Caco-2 (cell line): ENCODE data around the gene MACROD2. TPM values are rescaled to one million over a fixed set of nuclear protein-coding genes. Genes with fewer than 3 reads are reported as not detected.

Experiments used
- BruUV-seq: library from RNA; stranded (reverse); fragments of 400-500 nt; replicated peaks from 2 replicates; lab custom pipeline; 2021; lab: Mats Ljungman, UMichigan
- CTCF ChIA-PET: fragments of 300-600 bp; sonication (Branson Sonifier 250); formaldehyde crosslinking; loops from one replicate; lab custom pipeline; 2022; ENCODE audit warnings: antibody characterized with exemption; lab: Charles Lee
- POLR2A ChIA-PET: fragments of 300-600 bp; sonication (Branson Sonifier 250); formaldehyde crosslinking; loops from one replicate; lab custom pipeline; 2022; ENCODE audit warnings: antibody characterized with exemption; lab: Charles Lee
- DNase-seq, 2 experiments: peaks; one replicate each; pipeline versions ENCODE4 v3.0.0 to v3.0.0-alpha.2; 2020 to 2022
- H3K27me3 ChIP-seq: replicated peaks from 2 replicates; pipeline ENCODE4 v1.6.0; 2011; ENCODE audit warnings: low read length; ENCODE audit not compliant: control insufficient read depth, insufficient read depth
- H3K36me3 ChIP-seq: 2 replicates; pipeline ENCODE4 v1.5.1; 2011; ENCODE audit warnings: low read length; ENCODE audit not compliant: control insufficient read depth, insufficient read depth
- H3K4me1 ChIP-seq: fragments of 250-450 bp; sonication (Bioruptor Pico); 2 replicates; pipeline ENCODE4 v1.5.1; 2020; ENCODE audit warnings: mild to moderate bottlenecking
- H3K4me3 ChIP-seq: 2 replicates; pipeline ENCODE4 v1.5.1; 2011; ENCODE audit warnings: low read depth, mild to moderate bottlenecking, control low read depth, low read length
- H3K9me3 ChIP-seq: fragments of 250-450 bp; sonication (Bioruptor Pico); 2 replicates; pipeline ENCODE4 v1.5.1; 2020; ENCODE audit warnings: mild to moderate bottlenecking, moderate library complexity
- H3K27ac Mint-ChIP-seq: one replicate; pipeline ENCODE4 v1.8.0; 2022; ENCODE audit warnings: mixed read lengths; ENCODE audit not compliant: unreplicated experiment
- H3K27me3 Mint-ChIP-seq: one replicate; pipeline ENCODE4 v1.8.0; 2022; ENCODE audit warnings: mixed read lengths; ENCODE audit not compliant: insufficient read depth, unreplicated experiment
- H3K36me3 Mint-ChIP-seq: one replicate; pipeline ENCODE4 v1.8.0; 2022; ENCODE audit warnings: mild to moderate bottlenecking, mixed read lengths; ENCODE audit not compliant: insufficient read depth, unreplicated experiment
- H3K4me1 Mint-ChIP-seq: one replicate; pipeline ENCODE4 v1.8.0; 2022; ENCODE audit warnings: low read depth, mixed read lengths; ENCODE audit not compliant: unreplicated experiment
- H3K4me3 Mint-ChIP-seq: one replicate; pipeline ENCODE4 v1.8.0; 2022; ENCODE audit warnings: mild to moderate bottlenecking, moderate library complexity, mixed read lengths; ENCODE audit not compliant: unreplicated experiment
- H3K9me3 Mint-ChIP-seq: one replicate; pipeline ENCODE4 v1.8.0; 2022; ENCODE audit warnings: mixed read lengths; ENCODE audit not compliant: unreplicated experiment
- intact Hi-C: fragments of 100-400 bp; cut with micrococcal nuclease; formaldehyde crosslinking; loops from one replicate; pipeline ENCODE4 v1.10.0; 2022; ENCODE audit not compliant: unreplicated experiment
- total RNA-seq: library from RNA; stranded (reverse); gene quantifications from 2 replicates; pipeline ENCODE4 v1.2.3, GENCODE V29; 2022
- TF ChIP-seq, protein P1 (sequence below), 2 experiments: fragments of 200-600 bp in 1 of 2; IDR thresholded peaks; 1 replicate in 1 of 2; 2 replicates in 1 of 2; pipeline versions ENCODE4 v1.5.1 to v1.8.0; 2011 to 2022; ENCODE audit warnings: antibody characterized with exemption in 1 of 2, control low read depth in 1 of 2, inconsistent platforms in 1 of 2, low read depth in 1 of 2, low read length in 1 of 2, mild to moderate bottlenecking in 1 of 2, moderate library complexity in 1 of 2; ENCODE audit not compliant: insufficient read depth in 1 of 2, severe bottlenecking in 1 of 2, unreplicated experiment in 1 of 2

The MACROD2 gene
- total RNA-seq, 1 experiment from 2014 or later: 6.4 TPM

DNA sequence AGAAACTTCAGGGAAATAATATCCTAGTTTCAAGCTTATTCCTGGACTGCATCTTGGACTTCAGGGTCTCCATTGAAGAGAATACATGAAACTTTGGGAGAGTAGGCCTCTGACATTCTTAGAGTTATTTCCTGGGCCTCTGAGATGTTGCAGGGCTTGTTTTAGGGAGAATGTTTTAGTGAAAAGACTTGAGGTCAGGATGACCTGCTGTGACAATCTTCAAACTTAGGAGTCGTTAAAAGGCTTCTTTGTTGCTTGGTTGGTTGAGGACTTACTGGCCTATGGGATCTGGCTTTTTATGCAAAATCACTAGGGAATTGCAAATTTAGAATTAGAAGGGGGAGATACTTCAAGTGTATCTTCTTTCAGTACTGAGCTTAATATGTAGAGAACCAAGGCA, 955.3 kb downstream of the MACROD2 start:
- Mint-ChIP-seq H3K27me3 (no peaks in the 10 kb centered on the region), H3K9me3 (no peaks in the 10 kb centered on the region), H3K4me1 (peaks cover 6% of the 10 kb centered on the region), H3K36me3 (no peaks in the 10 kb centered on the region), H3K27ac (no peak overlapping the region), H3K4me3 (no peak overlapping the region)
- Histone ChIP-seq H3K9me3 (no peaks in the 10 kb centered on the region), H3K4me1 (peaks cover 4% of the 10 kb centered on the region; the same call in 1 of the 2 replicates), H3K36me3 (no peaks in the 10 kb centered on the region), H3K27me3 (no peaks in the 10 kb centered on the region), H3K4me3 (no peak overlapping the region)
- intact Hi-C loops: no loop called here
- ChIA-PET CTCF (interaction anchor here (0.6 kb wide), 1 partner anchor 406 kb away, joined by 3 read pairs; no protein-coding TSS in a partner anchor), POLR2A (interaction anchor here (0.6 kb wide), 1 partner anchor 26 kb away, joined by 8 read pairs; no protein-coding TSS in a partner anchor)
- TF ChIP-seq, protein P1, sequence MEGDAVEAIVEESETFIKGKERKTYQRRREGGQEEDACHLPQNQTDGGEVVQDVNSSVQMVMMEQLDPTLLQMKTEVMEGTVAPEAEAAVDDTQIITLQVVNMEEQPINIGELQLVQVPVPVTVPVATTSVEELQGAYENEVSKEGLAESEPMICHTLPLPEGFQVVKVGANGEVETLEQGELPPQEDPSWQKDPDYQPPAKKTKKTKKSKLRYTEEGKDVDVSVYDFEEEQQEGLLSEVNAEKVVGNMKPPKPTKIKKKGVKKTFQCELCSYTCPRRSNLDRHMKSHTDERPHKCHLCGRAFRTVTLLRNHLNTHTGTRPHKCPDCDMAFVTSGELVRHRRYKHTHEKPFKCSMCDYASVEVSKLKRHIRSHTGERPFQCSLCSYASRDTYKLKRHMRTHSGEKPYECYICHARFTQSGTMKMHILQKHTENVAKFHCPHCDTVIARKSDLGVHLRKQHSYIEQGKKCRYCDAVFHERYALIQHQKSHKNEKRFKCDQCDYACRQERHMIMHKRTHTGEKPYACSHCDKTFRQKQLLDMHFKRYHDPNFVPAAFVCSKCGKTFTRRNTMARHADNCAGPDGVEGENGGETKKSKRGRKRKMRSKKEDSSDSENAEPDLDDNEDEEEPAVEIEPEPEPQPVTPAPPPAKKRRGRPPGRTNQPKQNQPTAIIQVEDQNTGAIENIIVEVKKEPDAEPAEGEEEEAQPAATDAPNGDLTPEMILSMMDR (IDR thresholded peaks at IDR 0.05; ENCODE audit: insufficient read depth in 1 of 2, low read depth in 1 of 2, low read length in 1 of 2, severe bottlenecking in 1 of 2, unreplicated experiment in 1 of 2): no peak
- no peak for DNase-seq
- no TSS peak for BruUV-seq

DNA sequence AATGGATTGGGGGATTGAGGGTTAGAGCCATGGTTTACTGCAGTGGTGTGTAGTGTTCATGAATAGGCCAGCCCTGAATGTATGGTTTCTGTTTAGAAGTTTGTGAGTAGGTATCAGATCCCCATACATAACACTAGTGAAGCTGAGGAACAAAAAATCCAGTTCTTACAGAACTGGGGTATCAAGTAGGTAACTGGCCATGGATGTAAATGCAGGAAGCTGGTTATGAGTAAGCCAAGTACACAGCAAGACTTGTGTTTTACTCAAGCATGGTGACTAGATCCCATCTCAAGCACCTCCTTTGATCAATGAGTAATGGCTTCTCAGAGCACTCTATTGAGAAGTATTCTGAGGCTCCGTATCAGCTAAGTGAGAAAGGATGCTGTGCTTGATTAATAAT, 955.8 kb downstream of the MACROD2 start:
- no peaks in the 10 kb centered on the region for H3K9me3 Mint-ChIP-seq
- intact Hi-C loops: no loop called here
- no peak for DNase-seq
- TF ChIP-seq, protein P1 (IDR thresholded peaks at IDR 0.05; ENCODE audit: insufficient read depth in 1 of 2, low read depth in 1 of 2, low read length in 1 of 2, severe bottlenecking in 1 of 2, unreplicated experiment in 1 of 2): no peak
- no peak overlapping the region for H3K4me3 Mint-ChIP-seq
- POLR2A ChIA-PET: no interaction called here
- H3K27me3 Mint-ChIP-seq: no peaks in the 10 kb centered on the region
- Histone ChIP-seq H3K27me3 (no peaks in the 10 kb centered on the region), H3K36me3 (no peaks in the 10 kb centered on the region), H3K4me1 (peaks cover 5% of the 10 kb centered on the region; the same call in 1 of the 2 replicates), H3K9me3 (no peaks in the 10 kb centered on the region), H3K4me3 (no peak overlapping the region)
- no peaks in the 10 kb centered on the region for H3K36me3 Mint-ChIP-seq
- BruUV-seq: no TSS peak
- H3K4me1 Mint-ChIP-seq: peaks cover 9% of the 10 kb centered on the region
- CTCF ChIA-PET: interaction anchor here (0.6 kb wide), 1 partner anchor 406 kb away, joined by 3 read pairs; no protein-coding TSS in a partner anchor
- H3K27ac Mint-ChIP-seq: no peak overlapping the region

DNA sequence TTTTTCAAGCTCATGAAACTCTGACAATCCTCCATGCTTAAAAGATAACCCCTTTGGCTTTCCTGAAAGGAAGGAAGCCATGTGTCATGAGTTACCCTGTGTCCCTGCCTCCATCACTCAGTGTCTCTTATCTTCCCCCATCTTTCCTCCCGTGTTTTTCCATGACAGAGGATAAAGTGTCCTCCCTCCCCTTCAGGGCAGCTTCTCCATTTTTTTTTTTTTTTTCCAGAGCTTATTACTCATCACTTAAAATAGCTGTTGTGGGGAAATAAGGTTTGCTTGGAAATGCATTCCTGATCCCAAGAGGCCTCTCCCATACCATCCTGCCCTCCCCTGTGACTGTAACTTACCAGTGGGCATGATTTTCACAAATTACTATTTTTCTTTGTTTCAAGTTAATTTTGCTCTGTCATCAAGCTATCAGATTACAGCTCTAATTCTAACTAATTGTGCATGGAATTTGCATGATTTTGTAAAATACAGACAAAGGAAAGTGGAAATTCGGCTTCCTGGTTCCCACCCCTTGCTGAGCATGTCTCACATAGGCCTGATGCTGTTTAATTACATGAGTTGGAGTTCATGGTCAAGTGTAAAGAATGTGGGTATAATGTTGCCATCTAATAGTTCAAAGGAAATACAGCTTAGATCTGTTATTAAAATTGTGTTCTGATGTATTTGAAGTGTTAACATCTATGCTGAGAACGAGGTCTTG, 956.5 kb downstream of the MACROD2 start:
- no peaks in the 10 kb centered on the region for H3K36me3 Mint-ChIP-seq
- H3K27me3 ChIP-seq: no peaks in the 10 kb centered on the region
- TF ChIP-seq, protein P1 (IDR thresholded peaks at IDR 0.05; ENCODE audit: insufficient read depth in 1 of 2, low read depth in 1 of 2, low read length in 1 of 2, severe bottlenecking in 1 of 2, unreplicated experiment in 1 of 2): no peak
- no TSS peak for BruUV-seq
- peaks cover 5% of the 10 kb centered on the region; the same call in 1 of the 2 replicates for H3K4me1 ChIP-seq
- H3K27me3 Mint-ChIP-seq: no peaks in the 10 kb centered on the region
- intact Hi-C loops: no loop called here
- no peak for DNase-seq
- H3K4me3 ChIP-seq: no peak overlapping the region
- ChIA-PET CTCF (interaction anchor here (0.6 kb wide), 1 partner anchor 458 kb away, joined by 3 read pairs; no protein-coding TSS in a partner anchor), POLR2A (no interaction called here)
- peak overlapping the region; percentile 22 for H3K27ac Mint-ChIP-seq
- no peaks in the 10 kb centered on the region for H3K36me3 ChIP-seq
- H3K9me3 ChIP-seq: no peaks in the 10 kb centered on the region
- no peaks in the 10 kb centered on the region for H3K9me3 Mint-ChIP-seq
- H3K4me1 Mint-ChIP-seq: peaks cover 9% of the 10 kb centered on the region
- no peak overlapping the region for H3K4me3 Mint-ChIP-seq
